PC-9 (cell line): ENCODE data around the gene AIP.
"Not testable (repeated sequence)": the region's sequence is repeated elsewhere in the genome, so short reads cannot be mapped to it uniquely, and the experiment has no call there.

Experiments used
- CTCF ChIP-seq: fragments of 200-600 bp; sonication (generic); conservative IDR thresholded peaks from 2 replicates; pipeline ENCODE4 v1.6.1; 2017; ENCODE audit warnings: mixed run types, antibody characterized with exemption, mild to moderate bottlenecking, moderate library complexity
- EZH2 ChIP-seq: fragments of 200-600 bp; sonication (generic); IDR thresholded peaks from 2 replicates; pipeline ENCODE4 v1.8.0; 2017; ENCODE audit warnings: antibody characterized with exemption, low read depth

- TF ChIP-seq CTCF, EZH2: not testable (repeated sequence)
Observed at GRCh38 chr11:67477344-67478050, 5.3 kb upstream of the AIP start.
